ENCODE results near the gene WDR20. TPM values are rescaled to one million over a fixed set of nuclear protein-coding genes. Genes with fewer than 3 reads are reported as not detected.
A peak's percentile ranks its signal among the peaks of the same experiment; 100 is the strongest.

WDR20 gene
- total and polyA plus RNA-seq, 7 donors = 13.8 to 32.1 (median 21.0) TPM

DNA sequence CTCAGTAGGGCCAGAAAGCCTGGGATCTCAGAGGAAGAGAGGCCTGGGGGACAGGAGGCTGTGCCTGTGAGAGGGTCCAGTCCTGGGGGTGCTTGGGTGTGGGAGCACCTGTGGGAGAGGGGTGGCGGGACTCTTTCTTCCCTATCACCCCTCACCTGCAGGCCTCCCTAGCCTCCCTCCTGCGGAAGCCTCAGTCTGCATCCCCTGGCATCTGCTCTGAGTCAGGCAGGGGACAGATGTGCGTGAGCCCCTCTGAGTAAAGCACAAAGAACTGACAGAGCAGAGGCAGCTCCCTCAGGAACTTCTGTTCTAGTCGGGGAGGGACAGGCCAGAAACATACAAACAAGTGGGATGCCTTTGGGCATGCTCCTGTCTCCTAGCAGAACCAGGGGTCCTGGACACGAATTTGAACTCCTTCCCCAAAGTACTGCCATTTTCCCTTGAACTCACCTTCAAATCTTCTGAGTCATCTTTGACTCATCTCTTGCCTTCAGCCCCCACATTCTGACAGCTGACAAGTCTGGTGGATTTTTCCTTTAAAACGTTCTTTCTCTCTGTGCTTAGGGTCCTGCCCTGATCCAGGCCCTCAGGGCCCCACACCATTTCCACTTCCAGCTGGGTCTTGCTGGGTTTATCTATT is 44.3 kb upstream of the WDR20 start:
- no peaks in the 10 kb centered on the region for H3K36me3 ChIP-seq
- intact Hi-C loops (cut with DNase I) = loop anchor here (5.0 kb wide), 1 partner anchor 388 kb away; no protein-coding TSS in a partner anchor
- no peaks in the 10 kb centered on the region for H3K9me3 ChIP-seq
- no peak for DNase-seq
- H3K4me3 ChIP-seq = no peak overlapping the region
- peaks cover 0 to 9% (median 4%) of the 10 kb centered on the region in 4 donors for H3K4me1 ChIP-seq
- no peaks in the 10 kb centered on the region for H3K27me3 ChIP-seq
- H3K27ac ChIP-seq = no peak overlapping the region
- TF ChIP-seq, protein P1, sequence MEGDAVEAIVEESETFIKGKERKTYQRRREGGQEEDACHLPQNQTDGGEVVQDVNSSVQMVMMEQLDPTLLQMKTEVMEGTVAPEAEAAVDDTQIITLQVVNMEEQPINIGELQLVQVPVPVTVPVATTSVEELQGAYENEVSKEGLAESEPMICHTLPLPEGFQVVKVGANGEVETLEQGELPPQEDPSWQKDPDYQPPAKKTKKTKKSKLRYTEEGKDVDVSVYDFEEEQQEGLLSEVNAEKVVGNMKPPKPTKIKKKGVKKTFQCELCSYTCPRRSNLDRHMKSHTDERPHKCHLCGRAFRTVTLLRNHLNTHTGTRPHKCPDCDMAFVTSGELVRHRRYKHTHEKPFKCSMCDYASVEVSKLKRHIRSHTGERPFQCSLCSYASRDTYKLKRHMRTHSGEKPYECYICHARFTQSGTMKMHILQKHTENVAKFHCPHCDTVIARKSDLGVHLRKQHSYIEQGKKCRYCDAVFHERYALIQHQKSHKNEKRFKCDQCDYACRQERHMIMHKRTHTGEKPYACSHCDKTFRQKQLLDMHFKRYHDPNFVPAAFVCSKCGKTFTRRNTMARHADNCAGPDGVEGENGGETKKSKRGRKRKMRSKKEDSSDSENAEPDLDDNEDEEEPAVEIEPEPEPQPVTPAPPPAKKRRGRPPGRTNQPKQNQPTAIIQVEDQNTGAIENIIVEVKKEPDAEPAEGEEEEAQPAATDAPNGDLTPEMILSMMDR (IDR thresholded peaks at IDR 0.05) = no peak
- TF ChIP-seq POLR2AphosphoS5 (IDR thresholded peaks at IDR 0.05) (no peak), EP300 (IDR thresholded peaks at IDR 0.05) (no peak), POLR2A (IDR thresholded peaks at IDR 0.05) (no peak)
- 88% methylated on average over 6 of the region's 6 CpGs for WGBS, 2 donors

DNA sequence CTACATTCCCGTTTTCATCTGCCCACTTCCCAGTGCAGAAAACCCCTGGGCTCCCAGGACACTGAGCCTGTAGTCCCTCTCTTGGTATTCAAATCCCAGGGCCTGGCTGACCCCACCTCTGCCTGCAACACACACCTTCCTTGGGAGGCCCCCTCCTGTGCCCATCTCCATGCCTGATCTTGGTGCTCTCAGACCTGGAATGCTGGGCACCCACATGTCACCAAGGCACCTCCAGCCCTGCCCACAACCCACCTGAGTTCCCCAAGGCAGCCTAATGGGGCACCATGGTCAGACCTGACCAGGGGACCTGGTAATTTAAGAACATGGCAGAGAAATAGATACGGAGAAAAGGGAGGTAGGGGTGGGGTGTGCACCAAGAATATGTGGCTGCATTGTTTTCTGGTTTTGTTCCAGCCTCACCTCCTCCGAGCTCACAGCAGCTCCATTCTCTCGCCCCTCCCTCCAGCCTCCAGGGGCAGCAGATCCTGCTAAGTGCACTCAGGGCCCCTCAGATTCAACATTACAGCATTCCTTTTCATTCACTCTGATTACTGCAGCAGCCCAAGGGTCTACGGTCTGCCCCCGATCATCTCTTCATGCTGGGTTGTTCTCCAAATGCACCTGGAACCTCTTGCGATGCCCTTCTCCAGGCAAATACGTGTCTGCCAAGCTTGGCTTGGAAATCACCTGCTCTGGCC is 43.7 kb upstream of the WDR20 start:
- DNase-seq = no peak
- Histone ChIP-seq H3K27me3 (no peaks in the 10 kb centered on the region), H3K36me3 (no peaks in the 10 kb centered on the region), H3K9me3 (no peaks in the 10 kb centered on the region), H3K4me3 (peak overlapping the region in 1 of 4 donors; percentile 11), H3K27ac (no peak overlapping the region), H3K4me1 (peaks cover 0 to 9% (median 4%) of the 10 kb centered on the region in 4 donors)
- intact Hi-C loops (cut with DNase I) = loop anchor here (1.0 to 5.0 kb wide), 4 partner anchors 33 to 389 kb away; no protein-coding TSS in a partner anchor
- 68 to 74% methylated on average over 8 of the region's 8 CpGs for WGBS, 2 donors
- TF ChIP-seq, protein P1 (IDR thresholded peaks at IDR 0.05) = no peak
- TF ChIP-seq POLR2AphosphoS5 (IDR thresholded peaks at IDR 0.05) = no peak
- TF ChIP-seq POLR2A (IDR thresholded peaks at IDR 0.05) = no peak
- TF ChIP-seq EP300 (IDR thresholded peaks at IDR 0.05) = no peak

DNA sequence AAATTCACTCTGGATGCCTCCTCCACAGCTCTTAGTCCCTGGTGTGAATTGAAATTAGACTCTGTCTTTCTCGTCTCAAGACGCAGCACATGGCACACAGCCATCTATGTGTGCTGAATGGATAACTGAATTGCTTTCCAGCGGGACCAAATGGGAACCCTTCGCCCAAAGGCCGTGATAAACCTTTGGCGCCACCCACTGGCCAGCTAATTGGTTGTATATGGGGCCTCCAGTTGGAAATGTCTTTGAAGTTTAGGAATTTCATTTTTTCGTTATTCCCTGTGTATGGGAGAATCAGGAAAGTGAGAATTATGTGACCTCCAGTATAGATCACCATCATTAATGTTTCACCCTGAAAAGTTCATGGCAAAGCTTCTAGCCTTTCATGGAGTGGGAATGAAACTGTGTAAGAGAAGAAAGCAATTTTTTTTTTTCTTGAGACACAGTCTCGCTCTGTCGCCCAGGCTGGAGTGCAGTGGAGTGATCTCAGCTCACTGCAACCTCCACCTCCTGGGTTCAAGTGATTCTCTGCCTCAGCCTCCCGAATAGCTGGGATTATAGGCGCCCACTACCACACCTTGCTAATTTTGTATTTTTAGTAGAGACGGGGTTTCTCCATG is 43.0 kb upstream of the WDR20 start:
- H3K9me3 ChIP-seq = no peaks in the 10 kb centered on the region
- peak overlapping the region in 1 of 4 donors; percentile 11 for H3K4me3 ChIP-seq
- H3K27me3 ChIP-seq = no peaks in the 10 kb centered on the region
- H3K36me3 ChIP-seq = no peaks in the 10 kb centered on the region
- peak; percentile 92 for DNase-seq
- intact Hi-C loops (cut with DNase I) = loop anchor here (1.0 to 5.0 kb wide), 4 partner anchors 34 to 389 kb away; no protein-coding TSS in a partner anchor
- whole genome bisulfite sequencing, 2 donors = 36 to 39% methylated on average over 12 of the region's 12 CpGs
- no peak overlapping the region for H3K27ac ChIP-seq
- H3K4me1 ChIP-seq = peaks cover 0 to 9% (median 4%) of the 10 kb centered on the region in 4 donors
- TF ChIP-seq, protein P1 (IDR thresholded peaks at IDR 0.05) = peak; percentile 79 to 85 (median 80)
- TF ChIP-seq POLR2AphosphoS5 (IDR thresholded peaks at IDR 0.05) = peak in 1 of 4 donors; percentile 8
- no peak for TF ChIP-seq EP300 (IDR thresholded peaks at IDR 0.05)

DNA sequence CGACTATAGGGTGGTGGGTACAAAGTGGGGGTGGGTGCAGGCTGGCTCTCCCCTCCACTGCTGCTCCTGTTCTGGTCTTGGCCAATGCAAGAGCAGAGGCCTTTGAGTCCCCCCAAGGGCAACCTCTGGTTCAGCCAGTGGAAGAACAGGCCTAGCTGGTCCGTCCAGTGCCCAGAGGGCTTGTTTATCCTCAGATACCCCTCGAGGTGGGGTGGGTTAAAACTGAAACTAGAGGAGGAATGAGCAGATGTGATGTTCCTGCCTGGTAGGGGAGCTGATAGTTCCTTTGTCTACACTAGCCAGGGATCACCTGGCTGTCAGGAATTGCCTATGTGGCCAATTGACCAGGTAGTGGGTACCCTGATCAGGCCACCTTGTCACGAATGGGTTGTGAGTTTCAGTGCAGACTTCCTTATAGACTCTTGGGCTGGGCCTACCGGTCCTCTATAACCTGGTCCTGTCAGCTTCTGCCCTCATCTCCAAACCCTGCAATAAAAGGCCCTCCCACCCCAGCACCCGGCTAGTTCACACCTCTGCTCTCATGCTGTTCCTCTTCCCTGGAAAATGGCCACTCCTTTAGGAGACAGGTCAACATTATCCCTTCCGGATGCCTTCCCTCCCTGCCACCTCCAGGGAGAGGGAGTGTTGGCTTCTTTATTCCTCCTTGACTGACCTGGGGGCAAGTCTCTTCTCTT is 42.1 kb upstream of the WDR20 start:
- 23 to 69% methylated on average over 7 of the region's 7 CpGs for WGBS, 2 donors
- TF ChIP-seq, protein P1 (IDR thresholded peaks at IDR 0.05) = no peak
- TF ChIP-seq POLR2AphosphoS5 (IDR thresholded peaks at IDR 0.05) = no peak
- intact Hi-C loops (cut with DNase I) = loop anchor here (2.0 to 5.0 kb wide), 3 partner anchors 35 to 390 kb away; no protein-coding TSS in a partner anchor
- H3K27me3 ChIP-seq = no peaks in the 10 kb centered on the region
- no peak overlapping the region for H3K27ac ChIP-seq
- H3K4me3 ChIP-seq = no peak overlapping the region
- no peaks in the 10 kb centered on the region for H3K9me3 ChIP-seq
- peaks cover 0 to 9% (median 4%) of the 10 kb centered on the region in 4 donors for H3K4me1 ChIP-seq
- H3K36me3 ChIP-seq = no peaks in the 10 kb centered on the region
- DNase-seq = peak; percentile 21

Data from sigmoid colon (tissue), 7 donors.